Mucosa of descending colon (tissue), 3 donors: ENCODE results near the gene FUBP3. TPM values are rescaled to one million over a fixed set of nuclear protein-coding genes. Genes with fewer than 3 reads are reported as not detected.
A peak's percentile ranks its signal among the peaks of the same experiment; 100 is the strongest.

Experiments used
- ATAC-seq: fragments of 200-7000 bp; cut with Tn5 transposase; one replicate; pipeline ENCODE4 v1.9.1; 2020; ENCODE audit warnings: mild to moderate bottlenecking, moderate library complexity
- DNase-seq, 3 donors: peaks; one replicate each; pipeline ENCODE4 v3.0.0-alpha.2; 2020
- H3K36me3 ChIP-seq: fragments of 200-600 bp; one replicate; pipeline ENCODE4 v1.8.0; 2021; ENCODE audit warnings: low read depth, mild to moderate bottlenecking
- H3K4me1 ChIP-seq: fragments of 200-600 bp; one replicate; pipeline ENCODE4 v1.8.0; 2021; ENCODE audit warnings: low read depth, mild to moderate bottlenecking
- H3K4me3 ChIP-seq: fragments of 200-600 bp; one replicate; pipeline ENCODE4 v1.8.0; 2021; ENCODE audit warnings: mild to moderate bottlenecking
- H3K9me3 ChIP-seq: fragments of 200-600 bp; one replicate; pipeline ENCODE4 v1.8.0; 2021; ENCODE audit warnings: mild to moderate bottlenecking
- intact Hi-C, 2 donors: fragments of 100-400 bp; cut with DNase I in 1 of 2; cut with micrococcal nuclease in 1 of 2; formaldehyde crosslinking; loops; one replicate each; pipeline versions ENCODE4 v1.11.0 to v1.11.1; 2022; cut with DNase I, micrococcal nuclease
- total RNA-seq, 3 donors: library from RNA; stranded (reverse); fragmentation: NEBNext Ultra II Directional in 2 of 3; extraction: Animal tissue kit (Norgen Biotek cat#: 25700) in 2 of 3; gene quantifications; one replicate each; pipeline versions ENCODE4 v1.2.1 to v1.2.4, GENCODE V29; 2021 to 2023
- TF ChIP-seq, protein P1 (sequence below): fragments of 200-600 bp; IDR thresholded peaks from one replicate; pipeline ENCODE4 v1.8.0; 2022; ENCODE audit warnings: antibody characterized with exemption, mild to moderate bottlenecking
- donor health status: DM: no; HTN: no; CAD: no; lungs with moderate emphysema.
- donor health status: DM: no; HTN: no; CAD: no.
- donor health status: DM: no; HTN: yes; CAD: no.

Gene FUBP3
- total RNA-seq, 3 donors from 2014 or later = 36.5 to 56.5 (median 43.3) TPM

DNA sequence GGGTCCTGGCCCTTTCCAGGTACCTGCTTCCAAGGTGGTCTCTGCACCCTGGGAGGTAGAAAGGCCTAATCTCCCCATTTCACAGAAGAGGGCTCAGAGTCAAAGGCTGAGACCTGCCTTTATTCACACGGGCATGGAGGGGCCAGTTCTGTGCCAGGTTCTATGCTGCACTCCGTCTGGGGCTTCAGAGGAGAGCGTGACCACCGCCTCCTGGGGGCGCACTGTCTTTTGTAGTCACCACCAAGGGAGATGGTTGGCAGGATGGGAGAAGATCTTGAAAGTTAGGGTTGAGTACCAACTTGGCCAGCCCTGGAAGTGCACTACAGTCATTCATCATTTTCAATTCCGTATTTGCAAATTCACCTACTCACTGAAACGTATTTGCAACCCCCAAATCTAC, 61.3 kb downstream of the FUBP3 start:
- TF ChIP-seq, protein P1, sequence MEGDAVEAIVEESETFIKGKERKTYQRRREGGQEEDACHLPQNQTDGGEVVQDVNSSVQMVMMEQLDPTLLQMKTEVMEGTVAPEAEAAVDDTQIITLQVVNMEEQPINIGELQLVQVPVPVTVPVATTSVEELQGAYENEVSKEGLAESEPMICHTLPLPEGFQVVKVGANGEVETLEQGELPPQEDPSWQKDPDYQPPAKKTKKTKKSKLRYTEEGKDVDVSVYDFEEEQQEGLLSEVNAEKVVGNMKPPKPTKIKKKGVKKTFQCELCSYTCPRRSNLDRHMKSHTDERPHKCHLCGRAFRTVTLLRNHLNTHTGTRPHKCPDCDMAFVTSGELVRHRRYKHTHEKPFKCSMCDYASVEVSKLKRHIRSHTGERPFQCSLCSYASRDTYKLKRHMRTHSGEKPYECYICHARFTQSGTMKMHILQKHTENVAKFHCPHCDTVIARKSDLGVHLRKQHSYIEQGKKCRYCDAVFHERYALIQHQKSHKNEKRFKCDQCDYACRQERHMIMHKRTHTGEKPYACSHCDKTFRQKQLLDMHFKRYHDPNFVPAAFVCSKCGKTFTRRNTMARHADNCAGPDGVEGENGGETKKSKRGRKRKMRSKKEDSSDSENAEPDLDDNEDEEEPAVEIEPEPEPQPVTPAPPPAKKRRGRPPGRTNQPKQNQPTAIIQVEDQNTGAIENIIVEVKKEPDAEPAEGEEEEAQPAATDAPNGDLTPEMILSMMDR = no peak
- H3K4me1 ChIP-seq = no peaks in the 10 kb centered on the region
- DNase-seq (peak in 1 of 3 donors; percentile 4), ATAC-seq (no peak)
- no peaks in the 10 kb centered on the region for H3K9me3 ChIP-seq
- H3K36me3 ChIP-seq = no peaks in the 10 kb centered on the region
- intact Hi-C loops = no loop called here
- H3K4me3 ChIP-seq = no peak overlapping the region

DNA sequence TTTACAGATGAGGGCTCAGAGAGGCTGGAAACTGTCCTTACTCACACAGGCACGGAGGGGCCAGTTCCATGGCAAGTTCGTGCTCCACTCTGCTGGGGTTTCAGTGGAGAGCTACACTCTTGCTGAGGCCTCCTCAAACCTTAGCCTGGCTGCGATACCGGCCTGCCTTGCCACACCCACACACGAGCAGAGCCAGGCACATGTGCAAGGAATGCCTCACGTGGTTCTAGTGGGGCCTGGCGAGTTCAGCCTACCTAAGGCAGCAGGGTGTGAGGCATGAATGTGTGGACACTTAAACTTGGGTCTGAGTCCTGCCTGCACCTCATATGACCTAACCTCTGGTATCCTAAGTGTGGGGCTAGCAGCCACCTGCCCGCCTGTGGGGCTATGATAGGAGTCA, 63.5 kb downstream of the FUBP3 start:
- Histone ChIP-seq H3K36me3 (no peaks in the 10 kb centered on the region), H3K9me3 (no peaks in the 10 kb centered on the region), H3K4me1 (no peaks in the 10 kb centered on the region), H3K4me3 (no peak overlapping the region)
- DNase-seq (peak in 1 of 3 donors; percentile 17), ATAC-seq (no peak)
- intact Hi-C loops = no loop called here
- TF ChIP-seq, protein P1 = no peak

DNA sequence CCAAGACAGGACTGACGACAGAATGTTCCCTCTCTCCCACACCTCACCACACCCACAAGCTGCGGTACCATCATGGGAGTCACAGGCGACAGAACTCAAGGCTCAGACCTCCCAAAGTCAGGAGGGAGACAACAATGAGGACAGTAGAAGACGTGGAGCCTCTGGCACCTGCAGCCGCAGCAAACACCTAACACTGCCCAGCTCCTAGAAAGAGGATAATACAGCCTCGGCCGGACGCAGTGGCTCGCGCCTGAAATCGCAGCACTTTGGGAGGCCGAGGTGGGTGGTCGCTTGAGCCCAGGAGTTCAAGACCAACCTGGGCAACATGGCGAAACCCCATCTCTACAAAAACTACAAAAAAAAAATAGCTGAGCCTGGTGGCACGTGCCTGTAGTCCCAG, 71.8 kb downstream of the FUBP3 start:
- no peaks in the 10 kb centered on the region for H3K36me3 ChIP-seq
- TF ChIP-seq, protein P1 = no peak
- no peaks in the 10 kb centered on the region for H3K9me3 ChIP-seq
- intact Hi-C loops = no loop called here
- no peak for DNase-seq
- no peaks in the 10 kb centered on the region for H3K4me1 ChIP-seq
- no peak for ATAC-seq
- no peak overlapping the region for H3K4me3 ChIP-seq

DNA sequence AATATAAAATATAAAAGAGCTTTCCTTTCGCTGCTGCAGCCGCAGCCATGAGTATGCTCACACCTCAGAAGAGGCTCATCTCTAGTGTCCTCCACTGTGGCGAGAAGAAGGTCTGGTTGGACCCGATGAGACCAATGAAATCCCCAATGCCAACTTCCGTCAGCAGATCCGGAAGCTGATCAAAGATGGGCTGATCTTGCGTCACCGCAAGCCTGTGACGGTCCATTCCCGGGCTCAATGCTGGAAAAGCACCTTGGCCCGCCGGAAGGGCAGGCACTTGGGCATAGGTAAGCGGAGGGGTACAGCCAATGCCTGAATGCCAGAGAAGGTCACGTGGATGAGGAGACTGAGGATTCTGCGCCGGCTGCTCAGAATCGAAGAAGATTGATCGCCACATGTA, 72.4 kb downstream of the FUBP3 start:
- no peak for DNase-seq
- H3K4me1 ChIP-seq = no peaks in the 10 kb centered on the region
- ATAC-seq = no peak
- H3K36me3 ChIP-seq = no peaks in the 10 kb centered on the region
- intact Hi-C loops = no loop called here
- H3K9me3 ChIP-seq = no peaks in the 10 kb centered on the region
- TF ChIP-seq, protein P1 = no peak
- no peak overlapping the region for H3K4me3 ChIP-seq

DNA sequence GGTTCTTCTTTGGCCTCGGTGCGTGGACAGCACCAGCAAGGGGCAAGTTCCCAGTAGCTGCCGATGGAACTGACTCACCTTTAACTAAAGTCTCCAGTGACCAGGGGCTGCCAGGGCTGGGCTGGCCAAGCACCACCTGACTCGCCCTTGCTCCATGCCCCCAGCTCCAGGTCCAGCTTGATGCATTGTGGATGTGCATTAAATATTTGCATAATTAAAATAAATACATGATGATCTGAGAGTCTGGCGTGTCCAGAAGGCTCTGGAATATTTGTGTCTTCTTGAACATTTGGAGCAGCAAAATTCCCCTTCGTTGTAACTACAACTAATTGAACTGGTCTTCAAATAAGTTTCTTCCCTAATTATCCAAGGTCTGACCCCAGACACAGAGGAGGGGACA, 75.5 kb downstream of the FUBP3 start:
- H3K4me1 ChIP-seq = no peaks in the 10 kb centered on the region
- H3K9me3 ChIP-seq = no peaks in the 10 kb centered on the region
- intact Hi-C loops = no loop called here
- no peak overlapping the region for H3K4me3 ChIP-seq
- TF ChIP-seq, protein P1 = no peak
- no peaks in the 10 kb centered on the region for H3K36me3 ChIP-seq
- ATAC-seq = no peak
- no peak for DNase-seq
